Liver (tissue), 3 donors: ENCODE results near the gene CFAP99.

Experiments used
- EGR1 ChIP-seq, 2 donors: IDR thresholded peaks; 2 replicates each; pipeline ENCODE4 v1.6.1; 2016 to 2018; ENCODE audit warnings: antibody characterized with exemption in 2 of 2, low read depth in 2 of 2
- FOXA1 ChIP-seq: IDR thresholded peaks from 2 replicates; pipeline ENCODE4 v1.6.1; 2016; ENCODE audit warnings: antibody characterized with exemption
- HNF4G ChIP-seq: IDR thresholded peaks from 2 replicates; pipeline ENCODE4 v1.6.1; 2016; ENCODE audit warnings: antibody characterized with exemption
- JUND ChIP-seq, 2 donors: IDR thresholded peaks; 2 replicates each; pipeline ENCODE4 v1.6.1; 2016; ENCODE audit warnings: antibody characterized with exemption in 2 of 2
- MAX ChIP-seq: IDR thresholded peaks from 2 replicates; pipeline ENCODE4 v1.6.1; 2016; ENCODE audit warnings: antibody characterized with exemption
- RAD21 ChIP-seq, 2 donors: IDR thresholded peaks; 2 replicates each; pipeline ENCODE4 v1.6.1; 2016; ENCODE audit warnings: antibody characterized with exemption in 2 of 2, mild to moderate bottlenecking in 2 of 2
- REST ChIP-seq: IDR thresholded peaks from 2 replicates; pipeline ENCODE4 v1.6.1; 2016; ENCODE audit warnings: antibody characterized with exemption, mild to moderate bottlenecking
- RXRA ChIP-seq, 2 donors: IDR thresholded peaks; 2 replicates each; pipeline ENCODE4 v1.6.1; 2017 to 2018; ENCODE audit warnings: antibody characterized with exemption in 2 of 2, mild to moderate bottlenecking in 1 of 2
- SP1 ChIP-seq: IDR thresholded peaks from 2 replicates; pipeline ENCODE4 v1.6.1; 2018; ENCODE audit warnings: antibody characterized with exemption, mild to moderate bottlenecking
- TAF1 ChIP-seq: conservative IDR thresholded peaks from 2 replicates; pipeline ENCODE4 v1.6.1; 2016; ENCODE audit warnings: antibody characterized with exemption, mild to moderate bottlenecking
- YY1 ChIP-seq: IDR thresholded peaks from 2 replicates; pipeline ENCODE4 v1.6.1; 2016; ENCODE audit warnings: antibody characterized with exemption, mild to moderate bottlenecking
- TF ChIP-seq, protein P1 (sequence below): fragments of 150-350 bp; IDR thresholded peaks from 2 replicates; pipeline ENCODE4 v1.5.1; 2017; ENCODE audit warnings: improper control_type of control experiment, low read depth, low read length; ENCODE audit not compliant: missing input control
- TF ChIP-seq, protein P2 (sequence below): IDR thresholded peaks from 2 replicates; pipeline ENCODE4 v1.6.1; 2016; ENCODE audit warnings: antibody characterized with exemption
- TF ChIP-seq, protein P3 (sequence below): IDR thresholded peaks from 2 replicates; pipeline ENCODE4 v1.6.1; 2016; ENCODE audit warnings: antibody characterized with exemption
- donor health status: healthy.
- donor health status: healthy.

DNA sequence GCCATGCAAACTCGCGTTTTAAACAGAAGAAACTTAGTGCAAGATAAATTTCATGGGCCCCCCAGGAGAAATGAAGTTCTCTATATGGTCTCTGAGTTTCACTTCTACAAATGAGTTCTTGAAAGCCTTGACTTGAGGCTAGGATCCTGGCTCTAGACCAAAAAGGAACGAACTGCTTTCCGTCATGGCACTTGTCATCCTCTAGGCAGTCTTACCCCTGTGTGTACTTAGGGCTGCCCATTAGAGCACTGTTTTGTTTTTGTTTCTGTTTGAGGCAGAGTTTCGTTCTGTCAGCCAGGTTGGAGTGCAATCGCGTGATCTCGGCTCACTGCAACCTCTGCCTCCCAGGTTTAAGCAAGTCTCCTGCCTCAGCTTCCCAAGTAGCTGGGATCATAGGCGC lies 79.2 kb downstream of the CFAP99 start:
- TF ChIP-seq, protein P1, sequence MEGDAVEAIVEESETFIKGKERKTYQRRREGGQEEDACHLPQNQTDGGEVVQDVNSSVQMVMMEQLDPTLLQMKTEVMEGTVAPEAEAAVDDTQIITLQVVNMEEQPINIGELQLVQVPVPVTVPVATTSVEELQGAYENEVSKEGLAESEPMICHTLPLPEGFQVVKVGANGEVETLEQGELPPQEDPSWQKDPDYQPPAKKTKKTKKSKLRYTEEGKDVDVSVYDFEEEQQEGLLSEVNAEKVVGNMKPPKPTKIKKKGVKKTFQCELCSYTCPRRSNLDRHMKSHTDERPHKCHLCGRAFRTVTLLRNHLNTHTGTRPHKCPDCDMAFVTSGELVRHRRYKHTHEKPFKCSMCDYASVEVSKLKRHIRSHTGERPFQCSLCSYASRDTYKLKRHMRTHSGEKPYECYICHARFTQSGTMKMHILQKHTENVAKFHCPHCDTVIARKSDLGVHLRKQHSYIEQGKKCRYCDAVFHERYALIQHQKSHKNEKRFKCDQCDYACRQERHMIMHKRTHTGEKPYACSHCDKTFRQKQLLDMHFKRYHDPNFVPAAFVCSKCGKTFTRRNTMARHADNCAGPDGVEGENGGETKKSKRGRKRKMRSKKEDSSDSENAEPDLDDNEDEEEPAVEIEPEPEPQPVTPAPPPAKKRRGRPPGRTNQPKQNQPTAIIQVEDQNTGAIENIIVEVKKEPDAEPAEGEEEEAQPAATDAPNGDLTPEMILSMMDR: no peak
- TF ChIP-seq, protein P2, sequence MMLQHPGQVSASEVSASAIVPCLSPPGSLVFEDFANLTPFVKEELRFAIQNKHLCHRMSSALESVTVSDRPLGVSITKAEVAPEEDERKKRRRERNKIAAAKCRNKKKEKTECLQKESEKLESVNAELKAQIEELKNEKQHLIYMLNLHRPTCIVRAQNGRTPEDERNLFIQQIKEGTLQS: no peak
- TF ChIP-seq MAX (no peak), YY1 (no peak), FOXA1 (no peak), TAF1 (no peak), RAD21 (IDR thresholded peaks at IDR 0.05) (no peak), SP1 (no peak), EGR1 (IDR thresholded peaks at IDR 0.05; ENCODE audit: low read depth in 2 of 2) (no peak), RXRA (IDR thresholded peaks at IDR 0.05) (no peak), REST (no peak), HNF4G (no peak), JUND (IDR thresholded peaks at IDR 0.05) (no peak)
- TF ChIP-seq, protein P3, sequence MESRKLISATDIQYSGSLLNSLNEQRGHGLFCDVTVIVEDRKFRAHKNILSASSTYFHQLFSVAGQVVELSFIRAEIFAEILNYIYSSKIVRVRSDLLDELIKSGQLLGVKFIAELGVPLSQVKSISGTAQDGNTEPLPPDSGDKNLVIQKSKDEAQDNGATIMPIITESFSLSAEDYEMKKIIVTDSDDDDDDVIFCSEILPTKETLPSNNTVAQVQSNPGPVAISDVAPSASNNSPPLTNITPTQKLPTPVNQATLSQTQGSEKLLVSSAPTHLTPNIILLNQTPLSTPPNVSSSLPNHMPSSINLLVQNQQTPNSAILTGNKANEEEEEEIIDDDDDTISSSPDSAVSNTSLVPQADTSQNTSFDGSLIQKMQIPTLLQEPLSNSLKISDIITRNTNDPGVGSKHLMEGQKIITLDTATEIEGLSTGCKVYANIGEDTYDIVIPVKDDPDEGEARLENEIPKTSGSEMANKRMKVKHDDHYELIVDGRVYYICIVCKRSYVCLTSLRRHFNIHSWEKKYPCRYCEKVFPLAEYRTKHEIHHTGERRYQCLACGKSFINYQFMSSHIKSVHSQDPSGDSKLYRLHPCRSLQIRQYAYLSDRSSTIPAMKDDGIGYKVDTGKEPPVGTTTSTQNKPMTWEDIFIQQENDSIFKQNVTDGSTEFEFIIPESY: no peak
